Ishikawa (cell line): ENCODE results near the gene HGD.

Source experiments
- CEBPB ChIP-seq: IDR thresholded peaks from 2 replicates; pipeline ENCODE4 v1.6.1; 2012
- CREB1 ChIP-seq: IDR thresholded peaks from 2 replicates; pipeline ENCODE4 v1.6.1; 2012; ENCODE audit warnings: low read depth
- EGR1 ChIP-seq: IDR thresholded peaks from 2 replicates; pipeline ENCODE4 v1.6.1; 2012
- EP300 ChIP-seq: IDR thresholded peaks from 2 replicates; pipeline ENCODE4 v1.6.1; 2012; ENCODE audit warnings: borderline replicate concordance
- FOXM1 ChIP-seq: IDR thresholded peaks from 2 replicates; pipeline ENCODE4 v1.6.1; 2012; ENCODE audit warnings: low read depth, borderline replicate concordance
- MAX ChIP-seq: IDR thresholded peaks from 2 replicates; pipeline ENCODE4 v1.6.1; 2012
- NFIC ChIP-seq: IDR thresholded peaks from 2 replicates; pipeline ENCODE4 v1.6.1; 2012
- RAD21 ChIP-seq: IDR thresholded peaks from 2 replicates; pipeline ENCODE4 v1.6.1; 2012; ENCODE audit warnings: low read depth
- REST ChIP-seq: IDR thresholded peaks from 2 replicates; pipeline ENCODE4 v1.6.1; 2012; ENCODE audit warnings: low read depth, mild to moderate bottlenecking
- TAF1 ChIP-seq: IDR thresholded peaks from 2 replicates; pipeline ENCODE4 v1.6.1; 2012; ENCODE audit warnings: low read depth, mild to moderate bottlenecking
- TCF12 ChIP-seq: IDR thresholded peaks from 2 replicates; pipeline ENCODE4 v1.6.1; 2012; ENCODE audit warnings: low read depth
- TEAD4 ChIP-seq: IDR thresholded peaks from 2 replicates; pipeline ENCODE4 v1.6.1; 2012
- USF1 ChIP-seq: IDR thresholded peaks from 2 replicates; pipeline ENCODE4 v1.6.1; 2012
- YY1 ChIP-seq: IDR thresholded peaks from 2 replicates; pipeline ENCODE4 v1.6.1; 2012; ENCODE audit warnings: low read depth
- ZBTB7A ChIP-seq: IDR thresholded peaks from 2 replicates; pipeline ENCODE4 v1.6.1; 2012; ENCODE audit warnings: low read depth

HGD gene

GRCh38 chr3:120682095-120682681 is at the start of gene HGD:
Gene HGD (minus strand): TSS chr3:120682239. CDS start chr3:120682111, 128 bp downstream.
- TF ChIP-seq FOXM1 (no peak), CEBPB (0 out of 2 replicates have a peak, but pooled peaks have one; percentile 9)

- no peak for TF ChIP-seq MAX
- no peak for TF ChIP-seq EGR1
- TF ChIP-seq RAD21 = no peak
- no peak for TF ChIP-seq TCF12
- TF ChIP-seq NFIC = no peak
- no peak for TF ChIP-seq TAF1
- no peak for TF ChIP-seq ZBTB7A
- TF ChIP-seq EP300 = no peak
- no peak for TF ChIP-seq FOXM1
- TF ChIP-seq YY1 = no peak
- no peak for TF ChIP-seq USF1
- TF ChIP-seq CEBPB = no peak
- TF ChIP-seq REST = no peak
- no peak for TF ChIP-seq CREB1
- no peak for TF ChIP-seq TEAD4
Measured at GRCh38 chr3:120730576-120731542, 48.8 kb upstream of the HGD start.

GRCh38 chr3:120726791-120727190 is 44.8 kb upstream of the HGD start:
- TF ChIP-seq USF1 (no peak), EP300 (no peak), CEBPB (no peak), EGR1 (no peak), RAD21 (no peak), NFIC (no peak), CREB1 (no peak), MAX (no peak), YY1 (no peak), TCF12 (no peak), TAF1 (no peak), FOXM1 (no peak), ZBTB7A (no peak), REST (no peak)

GRCh38 chr3:120713262-120713661 is 31.2 kb upstream of the HGD start:
- no peak for TF ChIP-seq TAF1
- TF ChIP-seq YY1 = no peak
- no peak for TF ChIP-seq CREB1
- no peak for TF ChIP-seq EGR1
- no peak for TF ChIP-seq EP300
- no peak for TF ChIP-seq FOXM1
- TF ChIP-seq CEBPB = no peak
- TF ChIP-seq RAD21 = no peak
- TF ChIP-seq REST = no peak
- TF ChIP-seq TEAD4 = no peak
- TF ChIP-seq ZBTB7A = no peak
- TF ChIP-seq MAX = no peak
- no peak for TF ChIP-seq TCF12
- no peak for TF ChIP-seq NFIC
- no peak for TF ChIP-seq USF1
